PFSK-1 (cell line): ENCODE data around the gene LRIG3.

Experiments
- POLR2AphosphoS5 ChIP-seq: IDR thresholded peaks from 2 replicates; pipeline ENCODE4 v1.6.1; 2012; ENCODE audit warnings: low read depth, mild to moderate bottlenecking, control low read depth, low read length, moderate library complexity
- TAF1 ChIP-seq: IDR thresholded peaks from 2 replicates; pipeline ENCODE4 v1.6.1; 2012; ENCODE audit warnings: low read length, control low read depth, borderline replicate concordance; ENCODE audit not compliant: insufficient read depth
- TF ChIP-seq, protein P1 (sequence below), 2 experiments: IDR thresholded peaks; 2 replicates each; pipeline versions ENCODE4 v1.6.1 to v1.8.0; 2011 to 2012; ENCODE audit warnings: low read depth in 2 of 2, low read length in 2 of 2, control low read depth in 1 of 2, inconsistent platforms in 1 of 2, mild to moderate bottlenecking in 1 of 2, moderate library complexity in 1 of 2; ENCODE audit not compliant: insufficient read depth in 1 of 2

DNA sequence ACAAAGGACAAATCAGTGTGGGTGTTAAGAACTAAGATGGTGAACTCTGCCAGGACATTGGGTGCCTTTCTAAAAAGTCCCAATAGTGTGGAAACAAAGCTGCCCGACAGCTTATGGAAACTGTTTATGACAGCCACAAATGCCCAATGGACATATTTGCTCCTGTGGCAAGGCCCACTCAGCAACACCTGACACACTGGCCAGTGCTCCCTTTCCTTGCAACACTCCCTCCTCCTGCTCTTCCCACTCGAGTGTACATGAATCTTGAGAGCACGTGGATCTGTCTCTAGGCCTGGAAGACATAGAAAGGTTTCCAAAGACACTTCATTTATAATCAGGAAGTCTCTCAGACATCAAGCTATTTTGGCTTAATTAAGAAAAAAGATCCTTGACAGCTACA is 14.2 kb upstream of the LRIG3 start:
- TF ChIP-seq, protein P1, sequence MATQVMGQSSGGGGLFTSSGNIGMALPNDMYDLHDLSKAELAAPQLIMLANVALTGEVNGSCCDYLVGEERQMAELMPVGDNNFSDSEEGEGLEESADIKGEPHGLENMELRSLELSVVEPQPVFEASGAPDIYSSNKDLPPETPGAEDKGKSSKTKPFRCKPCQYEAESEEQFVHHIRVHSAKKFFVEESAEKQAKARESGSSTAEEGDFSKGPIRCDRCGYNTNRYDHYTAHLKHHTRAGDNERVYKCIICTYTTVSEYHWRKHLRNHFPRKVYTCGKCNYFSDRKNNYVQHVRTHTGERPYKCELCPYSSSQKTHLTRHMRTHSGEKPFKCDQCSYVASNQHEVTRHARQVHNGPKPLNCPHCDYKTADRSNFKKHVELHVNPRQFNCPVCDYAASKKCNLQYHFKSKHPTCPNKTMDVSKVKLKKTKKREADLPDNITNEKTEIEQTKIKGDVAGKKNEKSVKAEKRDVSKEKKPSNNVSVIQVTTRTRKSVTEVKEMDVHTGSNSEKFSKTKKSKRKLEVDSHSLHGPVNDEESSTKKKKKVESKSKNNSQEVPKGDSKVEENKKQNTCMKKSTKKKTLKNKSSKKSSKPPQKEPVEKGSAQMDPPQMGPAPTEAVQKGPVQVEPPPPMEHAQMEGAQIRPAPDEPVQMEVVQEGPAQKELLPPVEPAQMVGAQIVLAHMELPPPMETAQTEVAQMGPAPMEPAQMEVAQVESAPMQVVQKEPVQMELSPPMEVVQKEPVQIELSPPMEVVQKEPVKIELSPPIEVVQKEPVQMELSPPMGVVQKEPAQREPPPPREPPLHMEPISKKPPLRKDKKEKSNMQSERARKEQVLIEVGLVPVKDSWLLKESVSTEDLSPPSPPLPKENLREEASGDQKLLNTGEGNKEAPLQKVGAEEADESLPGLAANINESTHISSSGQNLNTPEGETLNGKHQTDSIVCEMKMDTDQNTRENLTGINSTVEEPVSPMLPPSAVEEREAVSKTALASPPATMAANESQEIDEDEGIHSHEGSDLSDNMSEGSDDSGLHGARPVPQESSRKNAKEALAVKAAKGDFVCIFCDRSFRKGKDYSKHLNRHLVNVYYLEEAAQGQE (IDR thresholded peaks at IDR 0.05; ENCODE audit: insufficient read depth in 1 of 2, low read depth in 2 of 2, low read length in 2 of 2) = no peak
- TF ChIP-seq TAF1 (no peak), POLR2AphosphoS5 (no peak)
